H1 (cell line): Measurements from ENCODE around the gene KRT12. TPM values are rescaled to one million over a fixed set of nuclear protein-coding genes. Genes with fewer than 3 reads are reported as not detected.

Experiments
- CTCF ChIA-PET: fragments of 300-600 bp; sonication (Branson Sonifier 250); formaldehyde crosslinking; loops from one replicate; lab custom pipeline; 2021; ENCODE audit not compliant: partially characterized antibody; lab: Charles Lee
- POLR2A ChIA-PET: fragments of 300-600 bp; sonication (Branson Sonifier 250); formaldehyde crosslinking; loops from one replicate; lab custom pipeline; 2021; ENCODE audit warnings: inconsistent platforms; ENCODE audit not compliant: partially characterized antibody; lab: Charles Lee
- DNase-seq, 2 experiments: peaks; one replicate each; pipeline versions ENCODE4 v3.0.0 to v3.0.0-alpha.2; 2010 to 2022; ENCODE audit warnings: low spot score in 2 of 2, low read depth in 1 of 2, mixed read lengths in 1 of 2
- FAIRE-seq: peaks from 2 replicates; lab custom pipeline; 2011; peaks lifted over from hg19 to GRCh38; lab: Jason Lieb, UNC
- H2AFZ ChIP-seq: 2 replicates; pipeline ENCODE4 v1.8.1; 2012; ENCODE audit warnings: low read length, inconsistent platforms
- H2AK5ac ChIP-seq: 2 replicates; pipeline ENCODE4 v1.6.1; 2013; ENCODE audit warnings: low read depth, low read length
- H2BK120ac ChIP-seq: replicated peaks from 2 replicates; pipeline ENCODE3; 2013; ENCODE audit warnings: low read depth, low read length, inconsistent platforms
- H2BK12ac ChIP-seq: 2 replicates; pipeline ENCODE4 v1.6.1; 2013; ENCODE audit warnings: low read depth, low read length
- H2BK15ac ChIP-seq: 2 replicates; pipeline ENCODE4 v1.6.1; 2013; ENCODE audit warnings: low read length
- H2BK20ac ChIP-seq: 2 replicates; pipeline ENCODE4 v1.6.1; 2013; ENCODE audit warnings: low read length
- H2BK5ac ChIP-seq: 2 replicates; pipeline ENCODE4 v1.6.1; 2013; ENCODE audit warnings: low read depth, low read length
- H3K14ac ChIP-seq: 2 replicates; pipeline ENCODE4 v1.6.1; 2013; ENCODE audit warnings: inconsistent platforms; ENCODE audit not compliant: insufficient read length
- H3K18ac ChIP-seq: 2 replicates; pipeline ENCODE4 v1.6.1; 2013; ENCODE audit warnings: low read length; ENCODE audit errors: extremely low read depth
- H3K23ac ChIP-seq: 2 replicates; pipeline ENCODE4 v1.6.1; 2013; ENCODE audit warnings: inconsistent platforms; ENCODE audit not compliant: insufficient read length
- H3K23me2 ChIP-seq: 2 replicates; pipeline ENCODE4 v1.6.1; 2013; ENCODE audit warnings: low read depth, low read length
- H3K27ac ChIP-seq: 2 replicates; pipeline ENCODE4 v1.6.1; 2011; ENCODE audit warnings: low read depth, low read length, inconsistent platforms
- H3K27me3 ChIP-seq, 4 experiments: replicated peaks in 1 of 4; 1 replicate in 1 of 4; 2 replicates in 3 of 4; pipeline versions ENCODE4 v1.6.1 to v1.8.1; 2011 to 2013; ENCODE audit warnings: low read length in 3 of 4, mild to moderate bottlenecking in 3 of 4, inconsistent platforms in 2 of 4, mixed read lengths in 2 of 4, moderate library complexity in 1 of 4; ENCODE audit not compliant: control insufficient read depth in 3 of 4, insufficient read depth in 3 of 4; ENCODE audit errors: extremely low read depth in 1 of 4
- H3K36me3 ChIP-seq, 4 experiments: 2 replicates each; pipeline versions ENCODE4 v1.6.1 to v1.8.1; 2011 to 2013; ENCODE audit warnings: mild to moderate bottlenecking in 4 of 4, low read length in 3 of 4, moderate library complexity in 2 of 4, control low read depth in 1 of 4, inconsistent platforms in 1 of 4; ENCODE audit not compliant: insufficient read depth in 4 of 4, control insufficient read depth in 2 of 4
- H3K4ac ChIP-seq: replicated peaks from 2 replicates; pipeline ENCODE3; 2013; ENCODE audit warnings: low read length, low read depth, mixed read lengths, inconsistent platforms; ENCODE audit not compliant: insufficient read length
- H3K4me1 ChIP-seq, 4 experiments: replicated peaks in 1 of 4; 1 replicate in 1 of 4; 2 replicates in 3 of 4; pipeline versions ENCODE4 v1.6.1 to v1.8.1; 2011 to 2013; ENCODE audit warnings: low read length in 3 of 4, inconsistent platforms in 2 of 4, mixed read lengths in 1 of 4; ENCODE audit not compliant: insufficient read depth in 4 of 4, control insufficient read depth in 3 of 4
- H3K4me2 ChIP-seq, 2 experiments: 2 replicates each; pipeline versions ENCODE4 v1.6.1 to v1.8.1; 2011 to 2013; ENCODE audit warnings: low read depth in 2 of 2, low read length in 2 of 2, control low read depth in 1 of 2, inconsistent platforms in 1 of 2, mild to moderate bottlenecking in 1 of 2; ENCODE audit not compliant: insufficient read depth in 1 of 2
- H3K4me3 ChIP-seq, 4 experiments: fragments of 200-600, 300-600 bp in 1 of 4; sonication (generic), shearing (Covaris generic), sonication (Bioruptor Twin) in 1 of 4; 2 replicates each; pipeline versions ENCODE4 v1.5.1 to v1.8.1; 2011 to 2016; ENCODE audit warnings: low read length in 4 of 4, low read depth in 3 of 4, control low read depth in 2 of 4, inconsistent platforms in 2 of 4, mild to moderate bottlenecking in 2 of 4, mixed read lengths in 1 of 4, moderate library complexity in 1 of 4; ENCODE audit not compliant: insufficient read depth in 2 of 4; ENCODE audit errors: extremely low read depth in 1 of 4
- H3K56ac ChIP-seq: replicated peaks from 2 replicates; pipeline ENCODE3; 2013; ENCODE audit warnings: low read depth, mild to moderate bottlenecking, mixed read lengths, low read length, inconsistent platforms; ENCODE audit not compliant: insufficient read length
- H3K79me1 ChIP-seq: 2 replicates; pipeline ENCODE4 v1.6.1; 2013; ENCODE audit warnings: low read depth, low read length, control low read depth
- H3K79me2 ChIP-seq, 2 experiments: 2 replicates each; pipeline versions ENCODE4 v1.6.1 to v1.8.1; 2012 to 2013; ENCODE audit warnings: low read length in 2 of 2, mild to moderate bottlenecking in 2 of 2, inconsistent platforms in 1 of 2; ENCODE audit not compliant: insufficient read depth in 2 of 2, control insufficient read depth in 1 of 2
- H3K9ac ChIP-seq, 4 experiments: replicated peaks in 1 of 4; 1 replicate in 1 of 4; 2 replicates in 3 of 4; pipeline versions ENCODE4 v1.6.1 to v1.8.1; 2011 to 2013; ENCODE audit warnings: low read depth in 3 of 4, low read length in 3 of 4, control low read depth in 2 of 4, mild to moderate bottlenecking in 2 of 4, moderate library complexity in 2 of 4, inconsistent platforms in 1 of 4; ENCODE audit errors: extremely low read depth in 1 of 4
- H3K9me3 ChIP-seq, 2 experiments: 2 replicates each; pipeline versions ENCODE4 v1.6.1 to v1.8.1; 2012 to 2013; ENCODE audit warnings: mild to moderate bottlenecking in 2 of 2, moderate library complexity in 2 of 2, control low read depth in 1 of 2, inconsistent platforms in 1 of 2, low read depth in 1 of 2, low read length in 1 of 2, mixed read lengths in 1 of 2; ENCODE audit not compliant: insufficient read depth in 2 of 2
- H4K20me1 ChIP-seq, 2 experiments: replicated peaks in 1 of 2; 2 replicates each; pipeline versions ENCODE3 to v1.8.1; 2011 to 2013; ENCODE audit warnings: inconsistent platforms in 2 of 2, low read length in 2 of 2, mild to moderate bottlenecking in 1 of 2; ENCODE audit not compliant: insufficient read depth in 2 of 2, control insufficient read depth in 1 of 2
- H4K5ac ChIP-seq: 2 replicates; pipeline ENCODE4 v1.6.1; 2013; ENCODE audit warnings: low read length, low read depth, mixed read lengths, inconsistent platforms; ENCODE audit not compliant: insufficient read length
- H4K8ac ChIP-seq: 2 replicates; pipeline ENCODE4 v1.8.0; 2013; ENCODE audit warnings: mild to moderate bottlenecking, moderate library complexity, low read length, inconsistent platforms; ENCODE audit not compliant: insufficient read depth; ENCODE audit errors: extremely low read depth
- H4K91ac ChIP-seq: replicated peaks from 2 replicates; pipeline ENCODE3; 2013; ENCODE audit warnings: low read length, mixed read lengths, inconsistent platforms; ENCODE audit not compliant: insufficient read length
- CTBP2 ChIP-seq: IDR thresholded peaks from 2 replicates; pipeline ENCODE4 v1.7.0; 2011; ENCODE audit warnings: borderline replicate concordance, mild to moderate bottlenecking, moderate library complexity, mixed read lengths, low read length; ENCODE audit not compliant: insufficient read depth, insufficient read length
- EP300 ChIP-seq, 2 experiments: IDR thresholded peaks; 1 replicate in 1 of 2; 2 replicates in 1 of 2; pipeline ENCODE4 v1.6.1; 2011 to 2012; ENCODE audit warnings: low read depth in 2 of 2, low read length in 2 of 2, mild to moderate bottlenecking in 2 of 2, borderline replicate concordance in 1 of 2, inconsistent platforms in 1 of 2, moderate library complexity in 1 of 2
- GTF2F1 ChIP-seq: IDR thresholded peaks from 2 replicates; pipeline ENCODE4 v1.6.1; 2012; ENCODE audit warnings: low read depth, low read length, improper control_type of control experiment, borderline replicate concordance
- JUN ChIP-seq: IDR thresholded peaks from 2 replicates; pipeline ENCODE4 v1.6.1; 2011; ENCODE audit warnings: low read depth, mild to moderate bottlenecking, improper control_type of control experiment, low read length
- JUND ChIP-seq: IDR thresholded peaks from 2 replicates; pipeline ENCODE4 v1.6.1; 2011; ENCODE audit warnings: mild to moderate bottlenecking, improper control_type of control experiment, low read length
- MAFK ChIP-seq: IDR thresholded peaks from 2 replicates; pipeline ENCODE4 v1.6.1; 2012; ENCODE audit warnings: low read depth, mild to moderate bottlenecking, improper control_type of control experiment, low read length
- RAD21 ChIP-seq, 2 experiments: IDR thresholded peaks in 1 of 2; conservative IDR thresholded peaks in 1 of 2; 2 replicates each; pipeline ENCODE4 v1.6.1; 2011; ENCODE audit warnings: low read depth in 2 of 2, low read length in 2 of 2, improper control_type of control experiment in 1 of 2, inconsistent platforms in 1 of 2, mild to moderate bottlenecking in 1 of 2, moderate library complexity in 1 of 2
- RXRA ChIP-seq: IDR thresholded peaks from 2 replicates; pipeline ENCODE4 v1.6.1; 2011; ENCODE audit warnings: low read depth, mild to moderate bottlenecking, low read length, moderate library complexity; ENCODE audit not compliant: insufficient read depth
- SIN3A ChIP-seq, 2 experiments: IDR thresholded peaks in 1 of 2; conservative IDR thresholded peaks in 1 of 2; 2 replicates each; pipeline ENCODE4 v1.6.1; 2011 to 2012; ENCODE audit warnings: low read length in 2 of 2, improper control_type of control experiment in 1 of 2, low read depth in 1 of 2, mild to moderate bottlenecking in 1 of 2
- SIRT6 ChIP-seq: IDR thresholded peaks from one replicate; pipeline ENCODE4 v1.7.1; 2012; ENCODE audit warnings: low read length, inconsistent platforms
- SP1 ChIP-seq: IDR thresholded peaks from 2 replicates; pipeline ENCODE4 v1.6.1; 2011; ENCODE audit warnings: low read depth, low read length
- TBP ChIP-seq: IDR thresholded peaks from 2 replicates; pipeline ENCODE4 v1.6.1; 2011; ENCODE audit warnings: low read depth, low read length, improper control_type of control experiment
- TEAD4 ChIP-seq: IDR thresholded peaks from 2 replicates; pipeline ENCODE4 v1.6.1; 2012; ENCODE audit warnings: low read depth, low read length, inconsistent platforms, mixed read lengths
- WGBS, 2 experiments: shearing (Covaris generic) in 1 of 2; methylation state at CpG; one replicate each; pipeline versions ENCODE4 v1.1.6 to v1.1.7; 2013 to 2015; ENCODE audit warnings: low lambda C conversion rate in 2 of 2, mixed read lengths in 2 of 2, inconsistent platforms in 1 of 2, low coverage in 1 of 2, missing lambda C conversion rate in 1 of 2; ENCODE audit not compliant: insufficient replicate concordance in 2 of 2, insufficient coverage in 1 of 2, insufficient read length in 1 of 2; ENCODE audit errors: extremely low coverage in 1 of 2, missing lambda C conversion rate in 1 of 2; 5-methylcytosine and 5-hydroxymethylcytosine counted together
- polyA plus RNA-seq, 7 experiments: library from polyadenylated mRNA; depleted of rRNA in 3 of 7; stranded (reverse) in 5 of 7; unstranded in 2 of 7; fragments of >200 nt in 5 of 7; fragments of 200-250 nt in 2 of 7; gene quantifications; 1 replicate in 5 of 7; 2 replicates in 1 of 7; 4 replicates in 1 of 7; pipeline versions ENCODE4 v1.2.1 to v1.2.3, GENCODE V29; 2011 to 2013; ENCODE audit warnings: missing spikeins in 2 of 7, mixed read lengths in 2 of 7
- total RNA-seq: library from RNA; stranded (reverse); fragmentation: NEBNext Ultra II Directional; extraction: Animal tissue kit (Norgen Biotek cat#: 25700); gene quantifications from 2 replicates; pipeline ENCODE4 v1.2.1, GENCODE V29; 2021
- TF ChIP-seq, protein P1 (sequence below): IDR thresholded peaks from 2 replicates; pipeline ENCODE4 v1.6.1; 2012; ENCODE audit warnings: inconsistent platforms

KRT12 gene
- total and polyA plus RNA-seq, 2 of the 8 experiments (the other 6 are each of a cell fraction or from before 2014, with no cell fraction given), result not detected

DNA sequence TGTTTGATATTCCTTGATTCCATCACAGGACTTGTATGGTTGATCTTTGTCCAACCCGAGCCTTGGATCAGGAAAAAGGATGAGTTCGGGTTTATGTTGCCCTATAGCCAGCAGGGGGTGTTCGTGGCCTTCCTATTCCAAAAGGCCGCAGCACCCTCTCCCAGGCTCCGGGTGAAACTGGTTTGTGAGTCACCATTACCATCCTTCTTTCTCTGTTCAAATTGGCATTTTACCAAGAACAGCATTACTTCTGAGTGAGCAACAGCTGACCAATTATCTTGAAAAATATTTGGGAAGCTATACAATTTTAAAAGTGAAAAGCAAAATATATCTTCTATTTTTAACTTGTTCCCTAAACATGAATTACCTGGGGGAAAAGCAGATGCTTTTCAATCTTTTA, 42.3 kb upstream of the KRT12 start:
- H2AFZ ChIP-seq, result no peak overlapping the region
- DNase-seq, result peak; percentile 33 to 70
- POLR2A ChIA-PET, result no interaction called here
- TF ChIP-seq TBP (no peak), TEAD4 (no peak), RAD21 (IDR thresholded peaks at IDR 0.05 in 1 of 2, conservative IDR thresholded peaks at IDR 0.05 in 1 of 2; ENCODE audit: low read depth in 2 of 2, low read length in 2 of 2) (peak; percentile 98), JUND (peak; percentile 86), SIRT6 (no peak), MAFK (no peak), JUN (no peak), CTBP2 (no peak), RXRA (no peak), SP1 (no peak), EP300 (IDR thresholded peaks at IDR 0.05; ENCODE audit: borderline replicate concordance in 1 of 2, low read depth in 2 of 2, low read length in 2 of 2) (no peak), SIN3A (conservative IDR thresholded peaks at IDR 0.05 in 1 of 2, IDR thresholded peaks at IDR 0.05 in 1 of 2; ENCODE audit: low read depth in 1 of 2, low read length in 2 of 2) (no peak), GTF2F1 (no peak)
- TF ChIP-seq, protein P1, sequence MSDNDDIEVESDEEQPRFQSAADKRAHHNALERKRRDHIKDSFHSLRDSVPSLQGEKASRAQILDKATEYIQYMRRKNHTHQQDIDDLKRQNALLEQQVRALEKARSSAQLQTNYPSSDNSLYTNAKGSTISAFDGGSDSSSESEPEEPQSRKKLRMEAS, result no peak

More for the DNA sequence above, 42.3 kb upstream of the KRT12 start:
- peaks cover 0 to 2% (median under 1%) of the 10 kb centered on the region in 4 experiments; a peak in 2 of 7 replicates for H3K4me1 ChIP-seq
- H3K36me3 ChIP-seq, result no peaks in the 10 kb centered on the region
- no peak overlapping the region for H2AK5ac ChIP-seq
- H3K9me3 ChIP-seq, result no peaks in the 10 kb centered on the region
- no peaks in the 10 kb centered on the region for H3K23me2 ChIP-seq
- CTCF ChIA-PET, result interaction anchor here (0.6 to 2.2 kb wide), 13 partner anchors 23 to 754 kb away, joined by 3 to 6 read pairs (median 4); no protein-coding TSS in a partner anchor
- no peaks in the 10 kb centered on the region for H3K27me3 ChIP-seq
- H2BK5ac ChIP-seq, result no peak overlapping the region
- H3K79me1 ChIP-seq, result no peaks in the 10 kb centered on the region
- no peak overlapping the region for H3K18ac ChIP-seq
- H3K23ac ChIP-seq, result no peak overlapping the region
- no peak overlapping the region for H3K9ac ChIP-seq
- no peak overlapping the region for H3K4ac ChIP-seq
- H3K56ac ChIP-seq, result no peak overlapping the region
- H2BK15ac ChIP-seq, result no peak overlapping the region
- H4K91ac ChIP-seq, result no peak overlapping the region
- no peak overlapping the region for H4K8ac ChIP-seq
- no peak overlapping the region for H3K4me3 ChIP-seq
- H2BK20ac ChIP-seq, result no peak overlapping the region
- no peak overlapping the region for H2BK120ac ChIP-seq
- no peaks in the 10 kb centered on the region for H4K20me1 ChIP-seq
- no peaks in the 10 kb centered on the region for H3K79me2 ChIP-seq
- no peak overlapping the region for H4K5ac ChIP-seq
- H3K4me2 ChIP-seq, result no peak overlapping the region
- H3K14ac ChIP-seq, result no peak overlapping the region
- H2BK12ac ChIP-seq, result no peak overlapping the region
- 23% methylated on average over 5 of the region's 5 CpGs; no CpG with 5 or more reads in 1 of the 2 experiments for WGBS, 2 experiments
- H3K27ac ChIP-seq, result no peak overlapping the region
- peak; percentile 95 for FAIRE-seq
